OCI-LY1 (cell line): ENCODE measurements around the gene SPATA32.

ENCODE experiments used
- H2AFZ ChIP-seq: fragments of 200-600 bp; sonication (generic), shearing (Covaris generic); 2 replicates; pipeline ENCODE4 v1.6.0; 2014; ENCODE audit warnings: antibody characterized with exemption, mild to moderate bottlenecking, low read length
- H3F3A ChIP-seq: fragments of 200-600 bp; sonication (generic), shearing (Covaris generic); 2 replicates; pipeline ENCODE4 v1.6.0; 2014; ENCODE audit warnings: mild to moderate bottlenecking, antibody characterized with exemption, low read length, moderate library complexity; ENCODE audit not compliant: insufficient read depth
- H3K27ac ChIP-seq: fragments of 200-600 bp; sonication (generic); 2 replicates; pipeline ENCODE4 v1.5.1; 2014; ENCODE audit warnings: low read length, mixed run types, mild to moderate bottlenecking, low read depth; ENCODE audit not compliant: poor library complexity, severe bottlenecking
- H3K27me3 ChIP-seq: fragments of 200-600 bp; sonication (generic); 2 replicates; pipeline ENCODE4 v1.6.0; 2014; ENCODE audit warnings: antibody characterized with exemption, mild to moderate bottlenecking, low read length, moderate library complexity; ENCODE audit not compliant: insufficient read depth
- H3K36me3 ChIP-seq: fragments of 200-600 bp; sonication (generic); 2 replicates; pipeline ENCODE4 v1.6.1; 2014; ENCODE audit warnings: mild to moderate bottlenecking, antibody characterized with exemption, low read length, moderate library complexity, mixed read lengths; ENCODE audit not compliant: insufficient read depth
- H3K4me1 ChIP-seq: fragments of 200-600 bp; sonication (generic); 2 replicates; pipeline ENCODE4 v1.5.1; 2014; ENCODE audit warnings: mild to moderate bottlenecking, low read length, moderate library complexity; ENCODE audit not compliant: insufficient read depth, severe bottlenecking
- H3K4me2 ChIP-seq: fragments of 200-600 bp; sonication (generic), shearing (Covaris generic); 2 replicates; pipeline ENCODE4 v1.6.1; 2014; ENCODE audit warnings: low read length
- H3K4me3 ChIP-seq: fragments of 200-600 bp; sonication (generic); 2 replicates; pipeline ENCODE4 v1.5.1; 2014; ENCODE audit warnings: low read length, low read depth, mild to moderate bottlenecking, mixed read lengths; ENCODE audit not compliant: poor library complexity, severe bottlenecking
- H3K79me2 ChIP-seq: fragments of 200-600 bp; shearing (Covaris generic); 2 replicates; pipeline ENCODE4 v1.6.1; 2016; ENCODE audit warnings: mixed run types, low read length, mixed read lengths; ENCODE audit not compliant: insufficient read depth
- H3K9ac ChIP-seq: fragments of 200-600 bp; sonication (generic), shearing (Covaris generic); 2 replicates; pipeline ENCODE4 v1.6.1; 2014; ENCODE audit warnings: mild to moderate bottlenecking, low read length, mixed read lengths
- H3K9me2 ChIP-seq: fragments of 200-600 bp; sonication (generic), shearing (Covaris generic); 2 replicates; pipeline ENCODE4 v1.6.1; 2014; ENCODE audit warnings: low read depth, mild to moderate bottlenecking, low read length, mixed read lengths
- H3K9me3 ChIP-seq: fragments of 200-600 bp; shearing (Covaris generic); 2 replicates; pipeline ENCODE4 v1.6.1; 2014; ENCODE audit warnings: low read length, mixed read lengths
- H4K20me1 ChIP-seq: fragments of 200-600 bp; sonication (generic), shearing (Covaris generic); 2 replicates; pipeline ENCODE4 v1.6.0; 2016; ENCODE audit warnings: mild to moderate bottlenecking, low read length; ENCODE audit not compliant: insufficient read depth
- CTCF ChIP-seq: fragments of 200-600 bp; sonication (generic), shearing (Covaris generic); IDR thresholded peaks from 2 replicates; pipeline ENCODE4 v1.5.1; 2017; ENCODE audit warnings: mild to moderate bottlenecking, antibody characterized with exemption, low read length, moderate library complexity, mixed read lengths
- EZH2 ChIP-seq: fragments of 200-600 bp; sonication (generic), shearing (Covaris generic); IDR thresholded peaks from 2 replicates; pipeline ENCODE4 v1.8.0; 2017; ENCODE audit warnings: borderline replicate concordance, mixed run types, mild to moderate bottlenecking, antibody characterized with exemption, low read length, moderate library complexity, mixed read lengths

SPATA32 gene

DNA sequence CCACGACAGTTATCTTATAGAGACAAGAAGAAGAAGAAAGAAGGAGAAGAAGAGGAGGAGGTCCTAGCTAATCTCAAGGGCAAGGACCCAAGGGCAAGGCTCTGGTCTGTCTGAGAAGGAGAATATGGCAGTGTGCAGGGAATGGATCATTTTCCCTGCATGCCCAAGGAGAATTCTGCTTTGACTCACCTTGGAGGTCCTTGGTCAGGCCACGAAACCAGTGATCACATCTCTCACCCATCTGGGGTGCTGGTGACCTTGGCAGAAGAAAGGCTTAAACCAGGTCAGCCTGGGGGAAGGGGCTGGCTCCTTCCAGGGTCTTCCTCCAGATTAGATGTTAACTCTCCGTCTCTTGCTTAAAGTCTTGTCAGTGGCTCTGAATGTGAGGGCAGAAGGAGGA is 41.8 kb downstream of the SPATA32 start:
- H3K4me1 ChIP-seq = peaks cover 28% of the 10 kb centered on the region
- H3K4me2 ChIP-seq = no peak overlapping the region
- TF ChIP-seq EZH2 = no peak
- no peak for TF ChIP-seq CTCF
- no peaks in the 10 kb centered on the region for H3F3A ChIP-seq
- no peak overlapping the region for H3K27ac ChIP-seq
- no peaks in the 10 kb centered on the region for H4K20me1 ChIP-seq
- no peak overlapping the region for H3K9ac ChIP-seq
- no peak overlapping the region for H3K4me3 ChIP-seq
- no peaks in the 10 kb centered on the region for H3K9me2 ChIP-seq
- no peak overlapping the region for H2AFZ ChIP-seq
- H3K36me3 ChIP-seq = no peaks in the 10 kb centered on the region
- no peaks in the 10 kb centered on the region for H3K9me3 ChIP-seq
- H3K27me3 ChIP-seq = no peaks in the 10 kb centered on the region; the same call in 1 of the 2 replicates
- no peaks in the 10 kb centered on the region for H3K79me2 ChIP-seq

- no peak overlapping the region for H3K4me3 ChIP-seq
- no peaks in the 10 kb centered on the region for H3K9me2 ChIP-seq
- no peak overlapping the region for H2AFZ ChIP-seq
- no peak for TF ChIP-seq EZH2
- peak; percentile 89 for TF ChIP-seq CTCF
- H4K20me1 ChIP-seq = no peaks in the 10 kb centered on the region
- H3K27me3 ChIP-seq = no peaks in the 10 kb centered on the region; the same call in 1 of the 2 replicates
- H3K9ac ChIP-seq = no peak overlapping the region
- H3K79me2 ChIP-seq = no peaks in the 10 kb centered on the region
- no peaks in the 10 kb centered on the region for H3K9me3 ChIP-seq
- H3K36me3 ChIP-seq = no peaks in the 10 kb centered on the region
- no peaks in the 10 kb centered on the region for H3F3A ChIP-seq
- H3K27ac ChIP-seq = no peak overlapping the region
- no peak overlapping the region for H3K4me2 ChIP-seq
- peaks cover 18% of the 10 kb centered on the region for H3K4me1 ChIP-seq
Observed at GRCh38 chr17:45218895-45219661, 42.8 kb downstream of the SPATA32 start.
